A673 (cell line): Measurements from ENCODE around the gene PDE9A. TPM values are rescaled to one million over a fixed set of nuclear protein-coding genes. Genes with fewer than 3 reads are reported as not detected.

Experiments used
- BruUV-seq: library from RNA; stranded (reverse); fragments of 400-500 nt; replicated peaks from 2 replicates; lab custom pipeline; 2021; lab: Mats Ljungman, UMichigan
- CTCF ChIA-PET: fragments of 300-600 bp; sonication (Branson Sonifier 250); formaldehyde crosslinking; loops from one replicate; lab custom pipeline; 2022; ENCODE audit warnings: antibody characterized with exemption; lab: Charles Lee
- POLR2A ChIA-PET: fragments of 300-600 bp; sonication (Branson Sonifier 250); formaldehyde crosslinking; loops from one replicate; lab custom pipeline; 2022; ENCODE audit warnings: antibody characterized with exemption; ENCODE audit not compliant: low non-redundant PET; lab: Charles Lee
- DNase-seq: peaks from one replicate; pipeline ENCODE4 v3.0.0-alpha.2; 2015; ENCODE audit warnings: low spot score
- H3K27ac ChIP-seq: fragments of 200-600 bp; sonication (generic); 2 replicates; pipeline ENCODE4 v1.5.1; 2016; ENCODE audit warnings: mixed run types, low read depth, mild to moderate bottlenecking, mixed read lengths, antibody characterized with exemption, low read length; ENCODE audit not compliant: poor library complexity, severe bottlenecking
- H3K27me3 ChIP-seq: fragments of 200-600 bp; sonication (generic); replicated peaks from 2 replicates; pipeline ENCODE4 v1.6.1; 2017; ENCODE audit warnings: mixed run types, low read depth, mild to moderate bottlenecking, mixed read lengths, antibody characterized with exemption, low read length; ENCODE audit not compliant: insufficient read depth, poor library complexity
- H3K36me3 ChIP-seq: fragments of 200-600 bp; sonication (generic); 2 replicates; pipeline ENCODE4 v1.6.1; 2016; ENCODE audit warnings: mixed run types, mild to moderate bottlenecking, mixed read lengths, antibody characterized with exemption, low read length; ENCODE audit not compliant: insufficient read depth, poor library complexity, severe bottlenecking
- H3K4me1 ChIP-seq: fragments of 200-600 bp; sonication (generic); 2 replicates; pipeline ENCODE4 v1.6.1; 2017; ENCODE audit warnings: mixed run types, mild to moderate bottlenecking, mixed read lengths, antibody characterized with exemption, low read length; ENCODE audit not compliant: insufficient read depth, poor library complexity, severe bottlenecking
- H3K4me3 ChIP-seq: fragments of 200-600 bp; sonication (generic); 2 replicates; pipeline ENCODE4 v1.5.1; 2016; ENCODE audit warnings: low read depth, mixed run types, mild to moderate bottlenecking, mixed read lengths, low read length; ENCODE audit not compliant: poor library complexity, severe bottlenecking
- H3K9me3 ChIP-seq: fragments of 200-600 bp; sonication (generic); 2 replicates; pipeline ENCODE4 v1.6.1; 2016; ENCODE audit warnings: mixed run types, low read depth, mild to moderate bottlenecking, mixed read lengths, antibody characterized with exemption, low read length; ENCODE audit not compliant: poor library complexity, severe bottlenecking
- CTCF ChIP-seq: fragments of 300-800, 200-600 bp; sonication (generic); conservative IDR thresholded peaks from 2 replicates; pipeline ENCODE4 v1.5.1; 2017; ENCODE audit warnings: low read depth, mild to moderate bottlenecking, antibody characterized with exemption, low read length, moderate library complexity, mixed read lengths
- EZH2 ChIP-seq: fragments of 200-600 bp; sonication (generic); IDR thresholded peaks from 2 replicates; pipeline ENCODE4 v1.6.1; 2017; ENCODE audit warnings: borderline replicate concordance, low read depth, mild to moderate bottlenecking, mixed read lengths, antibody characterized with exemption, low read length; ENCODE audit not compliant: poor library complexity, severe bottlenecking
- intact Hi-C: fragments of 100-400 bp; cut with micrococcal nuclease; formaldehyde crosslinking; loops from one replicate; pipeline ENCODE4 v1.10.0; 2022; ENCODE audit not compliant: unreplicated experiment
- total RNA-seq: library from RNA; stranded (reverse); gene quantifications from 2 replicates; pipeline ENCODE4 v1.2.3, GENCODE V29; 2021

PDE9A gene
- total RNA-seq, 1 experiment from 2014 or later = 14.3 TPM

- Histone ChIP-seq H3K4me1 (no peaks in the 10 kb centered on the region), H3K27ac (no peak overlapping the region), H3K36me3 (no peaks in the 10 kb centered on the region), H3K27me3 (no peaks in the 10 kb centered on the region), H3K9me3 (no peaks in the 10 kb centered on the region), H3K4me3 (no peak overlapping the region)
- no peak for DNase-seq
- POLR2A ChIA-PET = no interaction called here
- CTCF ChIA-PET = no interaction called here
- TF ChIP-seq CTCF = no peak
- no peak for TF ChIP-seq EZH2
- no TSS peak for BruUV-seq
- intact Hi-C loops = no loop called here
Observed at GRCh38 chr21:42735944-42736343, 82.5 kb downstream of the PDE9A start.

- POLR2A ChIA-PET = no interaction called here
- Histone ChIP-seq H3K4me3 (no peak overlapping the region), H3K9me3 (no peaks in the 10 kb centered on the region), H3K36me3 (no peaks in the 10 kb centered on the region), H3K27me3 (no peaks in the 10 kb centered on the region), H3K4me1 (no peaks in the 10 kb centered on the region), H3K27ac (no peak overlapping the region)
- DNase-seq = no peak
- CTCF ChIA-PET = no interaction called here
- intact Hi-C loops = no loop called here
- no peak for TF ChIP-seq EZH2
- TF ChIP-seq CTCF = no peak
- BruUV-seq = no TSS peak
Observed at GRCh38 chr21:42736646-42737350, 83.4 kb downstream of the PDE9A start.

- H3K4me1 ChIP-seq = no peaks in the 10 kb centered on the region
- ChIA-PET POLR2A (no interaction called here), CTCF (no interaction called here)
- no TSS peak for BruUV-seq
- no peaks in the 10 kb centered on the region for H3K9me3 ChIP-seq
- H3K27me3 ChIP-seq = no peaks in the 10 kb centered on the region
- intact Hi-C loops = no loop called here
- no peak for TF ChIP-seq EZH2
- TF ChIP-seq CTCF = no peak
- H3K27ac ChIP-seq = no peak overlapping the region
- no peak for DNase-seq
- H3K36me3 ChIP-seq = no peaks in the 10 kb centered on the region
- H3K4me3 ChIP-seq = no peak overlapping the region
Observed at GRCh38 chr21:42737951-42738590, 84.7 kb downstream of the PDE9A start.
